Hypothalamus (tissue), 51 donors: ENCODE data around the gene NMNAT2.
A peak's percentile ranks its signal among the peaks of the same experiment; 100 is the strongest.

Experiments
- DNase-seq, 51 donors: peaks; one replicate each; lab custom pipeline; 2025; lab: John Stamatoyannopoulos, UW

Gene NMNAT2

GRCh38 chr1:183368213-183369108 is 49.7 kb downstream of the NMNAT2 start:
- DNase-seq: peak in 4 of 51 donors; percentile 5 to 34 (median 12)

- no peak for DNase-seq
Observed at GRCh38 chr1:183366116-183366515, 52.1 kb downstream of the NMNAT2 start.

- peak in 1 of 51 donors; percentile 43 for DNase-seq
Observed at GRCh38 chr1:183365676-183366075, 52.5 kb downstream of the NMNAT2 start.

GRCh38 chr1:183365093-183365492 is 53.1 kb downstream of the NMNAT2 start:
- DNase-seq: peak in 1 of 51 donors; percentile 14

- no peak for DNase-seq
Observed at GRCh38 chr1:183363972-183364371, 54.2 kb downstream of the NMNAT2 start.

- DNase-seq: no peak
Observed at GRCh38 chr1:183361081-183361480, 57.1 kb downstream of the NMNAT2 start.

- no peak for DNase-seq
Observed at GRCh38 chr1:183360473-183360872, 57.7 kb downstream of the NMNAT2 start.

GRCh38 chr1:183356534-183357182 is 61.5 kb downstream of the NMNAT2 start:
- no peak for DNase-seq

- DNase-seq: no peak
Observed at GRCh38 chr1:183355797-183356196, 62.4 kb downstream of the NMNAT2 start.

GRCh38 chr1:183355181-183355580 is 63.0 kb downstream of the NMNAT2 start:
- no peak for DNase-seq

- peak in 1 of 51 donors; percentile 28 for DNase-seq
Observed at GRCh38 chr1:183353597-183353996, 64.6 kb downstream of the NMNAT2 start.

GRCh38 chr1:183349201-183349711 is 68.9 kb downstream of the NMNAT2 start:
- DNase-seq: peak in 30 of 51 donors; percentile 5 to 76 (median 42)

- no peak for DNase-seq
Observed at GRCh38 chr1:183346276-183346732, 71.9 kb downstream of the NMNAT2 start.

GRCh38 chr1:183339556-183340167 is 78.5 kb downstream of the NMNAT2 start:
- no peak for DNase-seq

- DNase-seq: no peak
Observed at GRCh38 chr1:183331091-183331742, 87.0 kb downstream of the NMNAT2 start.

- no peak for DNase-seq
Observed at GRCh38 chr1:183330335-183330734, 87.8 kb downstream of the NMNAT2 start.

GRCh38 chr1:183328371-183328770 is 89.8 kb downstream of the NMNAT2 start:
- DNase-seq: no peak

- DNase-seq: peak in 16 of 51 donors; percentile 3 to 44 (median 20)
Observed at GRCh38 chr1:183327434-183328290, 90.5 kb downstream of the NMNAT2 start.

- DNase-seq: no peak
Observed at GRCh38 chr1:183323849-183324683, 94.1 kb downstream of the NMNAT2 start.
